ENCODE data around the gene ATG101. TPM values are rescaled to one million over a fixed set of nuclear protein-coding genes. Genes with fewer than 3 reads are reported as not detected.

Gene ATG101
- total and polyA plus RNA-seq, 2 of the 13 experiments (the other 11 are each of a cell fraction or from before 2014, with no cell fraction given): 58.2 to 67.7 TPM

- TF ChIP-seq ZNF430 (CRISPR knock-in tag; IDR thresholded peaks at IDR 0.05) (no peak), JDP2 (CRISPR knock-in tag; IDR thresholded peaks at IDR 0.05; ENCODE audit: borderline replicate concordance) (no peak), ZNF768 (CRISPR knock-in tag; IDR thresholded peaks at IDR 0.05) (peak; percentile 19; the same call in 1 of the 2 replicates), XBP1 (CRISPR knock-in tag; IDR thresholded peaks at IDR 0.05) (no peak), CTCF (CRISPR knock-in tag; IDR thresholded peaks at IDR 0.05) (peak; percentile 91), ZFX (CRISPR knock-in tag; IDR thresholded peaks at IDR 0.05; ENCODE audit: low read depth) (peak; percentile 30; the same call in 1 of the 2 replicates), ZNF740 (CRISPR knock-in tag; IDR thresholded peaks at IDR 0.05) (no peak), MAX (IDR thresholded peaks at IDR 0.05) (peak; percentile 25; the same call in 1 of the 2 replicates), THAP9 (CRISPR knock-in tag; IDR thresholded peaks at IDR 0.05; ENCODE audit: borderline replicate concordance) (no peak), ATM (IDR thresholded peaks at IDR 0.05; ENCODE audit: borderline replicate concordance) (no peak), BCL6 (CRISPR knock-in tag; IDR thresholded peaks at IDR 0.05) (peak; percentile 89), XRCC5 (optimal IDR thresholded peaks at IDR 0.05; ENCODE audit: low read length) (peak; percentile 51), ZFP90 (CRISPR knock-in tag; IDR thresholded peaks at IDR 0.05; ENCODE audit: borderline replicate concordance) (no peak), RAD21 (CRISPR knock-in tag; IDR thresholded peaks at IDR 0.05) (peak; percentile 86), NFIC (IDR thresholded peaks at IDR 0.05; ENCODE audit: low read length) (no peak), ZSCAN20 (CRISPR knock-in tag; IDR thresholded peaks at IDR 0.05; ENCODE audit: borderline replicate concordance) (no peak), SP140L (CRISPR knock-in tag; IDR thresholded peaks at IDR 0.05; ENCODE audit: borderline replicate concordance) (no peak), CBFB (CRISPR knock-in tag; IDR thresholded peaks at IDR 0.05) (no peak), GZF1 (CRISPR knock-in tag; IDR thresholded peaks at IDR 0.05) (no peak)
- TF ChIP-seq, protein P1, sequence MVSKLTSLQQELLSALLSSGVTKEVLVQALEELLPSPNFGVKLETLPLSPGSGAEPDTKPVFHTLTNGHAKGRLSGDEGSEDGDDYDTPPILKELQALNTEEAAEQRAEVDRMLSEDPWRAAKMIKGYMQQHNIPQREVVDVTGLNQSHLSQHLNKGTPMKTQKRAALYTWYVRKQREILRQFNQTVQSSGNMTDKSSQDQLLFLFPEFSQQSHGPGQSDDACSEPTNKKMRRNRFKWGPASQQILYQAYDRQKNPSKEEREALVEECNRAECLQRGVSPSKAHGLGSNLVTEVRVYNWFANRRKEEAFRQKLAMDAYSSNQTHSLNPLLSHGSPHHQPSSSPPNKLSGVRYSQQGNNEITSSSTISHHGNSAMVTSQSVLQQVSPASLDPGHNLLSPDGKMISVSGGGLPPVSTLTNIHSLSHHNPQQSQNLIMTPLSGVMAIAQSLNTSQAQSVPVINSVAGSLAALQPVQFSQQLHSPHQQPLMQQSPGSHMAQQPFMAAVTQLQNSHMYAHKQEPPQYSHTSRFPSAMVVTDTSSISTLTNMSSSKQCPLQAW (CRISPR knock-in tag; IDR thresholded peaks at IDR 0.05): 0 out of 2 replicates have a peak, but pooled peaks have one; percentile 33
- TF ChIP-seq, protein P2, sequence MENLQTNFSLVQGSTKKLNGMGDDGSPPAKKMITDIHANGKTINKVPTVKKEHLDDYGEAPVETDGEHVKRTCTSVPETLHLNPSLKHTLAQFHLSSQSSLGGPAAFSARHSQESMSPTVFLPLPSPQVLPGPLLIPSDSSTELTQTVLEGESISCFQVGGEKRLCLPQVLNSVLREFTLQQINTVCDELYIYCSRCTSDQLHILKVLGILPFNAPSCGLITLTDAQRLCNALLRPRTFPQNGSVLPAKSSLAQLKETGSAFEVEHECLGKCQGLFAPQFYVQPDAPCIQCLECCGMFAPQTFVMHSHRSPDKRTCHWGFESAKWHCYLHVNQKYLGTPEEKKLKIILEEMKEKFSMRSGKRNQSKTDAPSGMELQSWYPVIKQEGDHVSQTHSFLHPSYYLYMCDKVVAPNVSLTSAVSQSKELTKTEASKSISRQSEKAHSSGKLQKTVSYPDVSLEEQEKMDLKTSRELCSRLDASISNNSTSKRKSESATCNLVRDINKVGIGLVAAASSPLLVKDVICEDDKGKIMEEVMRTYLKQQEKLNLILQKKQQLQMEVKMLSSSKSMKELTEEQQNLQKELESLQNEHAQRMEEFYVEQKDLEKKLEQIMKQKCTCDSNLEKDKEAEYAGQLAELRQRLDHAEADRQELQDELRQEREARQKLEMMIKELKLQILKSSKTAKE (CRISPR knock-in tag; IDR thresholded peaks at IDR 0.05; ENCODE audit: borderline replicate concordance): no peak
Measured at GRCh38 chr12:52020539-52021336, 49.0 kb upstream of the ATG101 start (continued).

Measured in HepG2 (cell line).